Non-pigmented ciliary epithelial cell (primary cell): Measurements from ENCODE around the gene FAM168A.
A peak's percentile ranks its signal among the peaks of the same experiment; 100 is the strongest.

ENCODE experiments used
- DNase-seq: peaks from one replicate; pipeline ENCODE4 v3.0.0-alpha.2; 2010; ENCODE audit warnings: low read depth

The FAM168A gene

GRCh38 chr11:73367482-73368024 is 230.4 kb downstream of the FAM168A start:
- no peak for DNase-seq

GRCh38 chr11:73366953-73367352 is 231.0 kb downstream of the FAM168A start:
- no peak for DNase-seq

- no peak for DNase-seq
These were observed 231.7 kb downstream of the FAM168A start for GRCh38 chr11:73366265-73366610.

GRCh38 chr11:73365352-73366264 is 232.3 kb downstream of the FAM168A start:
- no peak for DNase-seq

- no peak for DNase-seq
These were observed 234.8 kb downstream of the FAM168A start for GRCh38 chr11:73363147-73363546.

- DNase-seq, result no peak
These were observed 235.7 kb downstream of the FAM168A start for GRCh38 chr11:73361953-73362776.

GRCh38 chr11:73360743-73361369 is 237.1 kb downstream of the FAM168A start:
- no peak for DNase-seq

- no peak for DNase-seq
These were observed 237.8 kb downstream of the FAM168A start for GRCh38 chr11:73359930-73360742.

- no peak for DNase-seq
These were observed 238.6 kb downstream of the FAM168A start for GRCh38 chr11:73359341-73359740.

- no peak for DNase-seq
These were observed 239.8 kb downstream of the FAM168A start for GRCh38 chr11:73358071-73358470.

- DNase-seq, result no peak
These were observed 240.7 kb downstream of the FAM168A start for GRCh38 chr11:73356979-73357860.

GRCh38 chr11:73355109-73355508 is 242.8 kb downstream of the FAM168A start:
- DNase-seq, result no peak

GRCh38 chr11:73353422-73353821 is 244.5 kb downstream of the FAM168A start:
- no peak for DNase-seq

- DNase-seq, result peak; percentile 37
These were observed 246.8 kb downstream of the FAM168A start for GRCh38 chr11:73350908-73351636.
